Measurements from ENCODE around the gene UBE2G2.

UBE2G2 gene

GRCh38 chr21:44751799-44752636, 49.6 kb downstream of the UBE2G2 start:
- DNase-seq (ENCODE audit: low read depth in 2 of 3, low spot score in 2 of 3) = no peak

GRCh38 chr21:44751186-44751798, 50.3 kb downstream of the UBE2G2 start:
- no peak for DNase-seq (ENCODE audit: low read depth in 2 of 3, low spot score in 2 of 3)

DNA sequence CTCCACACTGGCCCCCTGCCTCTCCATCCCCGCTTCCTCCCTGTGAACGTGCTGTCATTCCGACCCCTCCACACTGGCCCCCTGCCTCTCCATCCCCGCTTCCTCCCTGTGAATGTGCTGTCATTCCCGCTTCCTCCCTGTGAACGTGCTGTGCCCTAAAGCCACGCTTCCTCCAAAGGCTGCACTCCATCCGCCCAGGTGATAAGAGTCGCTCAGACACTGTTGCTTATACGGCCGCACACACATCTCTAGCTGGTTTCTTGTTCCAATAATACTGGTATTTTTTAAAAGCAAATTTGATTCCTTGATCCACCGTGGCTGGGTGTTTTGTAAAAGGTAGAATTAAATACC, 51.0 kb downstream of the UBE2G2 start:
- DNase-seq (ENCODE audit: low read depth in 2 of 3, low spot score in 2 of 3) = no peak

GRCh38 chr21:44749759-44750674, 51.6 kb downstream of the UBE2G2 start:
- DNase-seq (ENCODE audit: low read depth in 2 of 3, low spot score in 2 of 3) = no peak

DNA sequence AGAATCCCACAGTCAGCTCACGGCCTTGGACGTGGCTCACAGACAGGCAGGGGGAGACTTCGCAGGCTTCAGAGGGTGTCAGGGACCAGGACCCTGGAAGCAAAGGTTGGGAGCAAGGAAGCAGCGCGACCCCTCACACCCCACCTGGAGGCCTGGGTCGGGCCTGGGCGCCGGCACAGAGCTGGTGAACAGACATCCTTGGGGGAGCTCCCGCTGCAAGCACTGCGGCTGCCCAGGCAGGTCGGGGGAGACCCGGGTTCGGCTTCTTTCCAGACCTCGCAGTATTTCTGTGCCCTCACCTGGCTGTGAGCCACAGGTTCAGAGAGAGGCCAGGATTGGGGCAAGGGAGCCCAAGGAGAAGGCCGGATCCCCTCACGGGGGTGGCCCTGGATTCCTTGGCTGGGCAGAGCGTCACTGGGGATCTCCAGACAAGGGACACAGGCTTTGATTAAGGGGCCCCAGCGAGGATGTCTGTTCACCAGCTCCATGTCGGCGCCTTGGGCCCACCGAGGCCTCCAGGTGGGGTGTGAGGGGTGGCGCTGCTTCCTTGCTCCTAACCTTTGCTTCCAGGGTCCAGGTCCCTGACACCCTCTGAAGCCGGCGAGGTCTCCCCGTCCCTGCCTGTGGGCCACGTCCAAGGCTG, 52.4 kb downstream of the UBE2G2 start:
- DNase-seq (ENCODE audit: low read depth in 2 of 3, low spot score in 2 of 3) = no peak

- no peak for DNase-seq (ENCODE audit: low read depth in 2 of 3, low spot score in 2 of 3)
Observed at GRCh38 chr21:44748621-44749020, 53.0 kb downstream of the UBE2G2 start.

GRCh38 chr21:44742418-44743153, 59.0 kb downstream of the UBE2G2 start:
- no peak for DNase-seq (ENCODE audit: low read depth in 2 of 3, low spot score in 2 of 3)

GRCh38 chr21:44741921-44742320, 59.7 kb downstream of the UBE2G2 start:
- no peak for DNase-seq (ENCODE audit: low read depth in 2 of 3, low spot score in 2 of 3)

GRCh38 chr21:44740742-44741141, 60.9 kb downstream of the UBE2G2 start:
- DNase-seq (ENCODE audit: low read depth in 2 of 3, low spot score in 2 of 3) = no peak

- no peak for DNase-seq (ENCODE audit: low read depth in 2 of 3, low spot score in 2 of 3)
Observed at GRCh38 chr21:44739316-44739715, 62.3 kb downstream of the UBE2G2 start.

GRCh38 chr21:44738621-44739020, 63.0 kb downstream of the UBE2G2 start:
- no peak for DNase-seq (ENCODE audit: low read depth in 2 of 3, low spot score in 2 of 3)

DNA sequence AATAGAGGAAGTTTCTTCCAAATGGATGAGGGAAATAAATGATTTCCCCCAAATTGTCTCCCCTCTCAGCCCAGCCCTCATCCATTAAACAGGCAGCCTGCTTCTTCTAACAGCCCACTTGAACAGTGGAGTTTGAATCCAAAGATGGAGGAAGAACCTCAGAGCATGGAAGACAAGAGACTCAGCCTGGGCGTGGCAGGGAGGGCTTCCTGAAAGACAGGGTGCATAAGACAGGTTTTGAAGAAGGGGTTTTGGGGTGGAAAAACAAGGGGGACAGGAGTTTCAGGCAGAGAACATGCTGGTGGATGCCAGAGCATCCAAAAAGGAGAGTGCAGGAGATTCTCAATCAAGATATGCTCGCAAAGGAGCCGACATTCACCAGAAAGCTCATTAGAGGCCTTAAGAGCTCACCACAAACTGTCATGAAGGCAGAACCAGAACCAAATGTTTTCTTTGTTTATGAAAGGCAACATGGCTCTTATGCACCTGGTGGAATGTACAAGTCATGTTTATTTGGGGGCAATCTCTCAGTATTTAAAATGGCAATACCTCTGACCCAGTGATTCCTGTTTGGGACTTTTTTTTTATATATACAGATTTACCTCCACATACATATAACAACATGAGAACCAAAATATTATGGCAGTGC, 63.8 kb downstream of the UBE2G2 start:
- DNase-seq (ENCODE audit: low read depth in 2 of 3, low spot score in 2 of 3) = no peak

- DNase-seq (ENCODE audit: low read depth in 2 of 3, low spot score in 2 of 3) = no peak
Observed at GRCh38 chr21:44736291-44737004, 65.2 kb downstream of the UBE2G2 start.

DNA sequence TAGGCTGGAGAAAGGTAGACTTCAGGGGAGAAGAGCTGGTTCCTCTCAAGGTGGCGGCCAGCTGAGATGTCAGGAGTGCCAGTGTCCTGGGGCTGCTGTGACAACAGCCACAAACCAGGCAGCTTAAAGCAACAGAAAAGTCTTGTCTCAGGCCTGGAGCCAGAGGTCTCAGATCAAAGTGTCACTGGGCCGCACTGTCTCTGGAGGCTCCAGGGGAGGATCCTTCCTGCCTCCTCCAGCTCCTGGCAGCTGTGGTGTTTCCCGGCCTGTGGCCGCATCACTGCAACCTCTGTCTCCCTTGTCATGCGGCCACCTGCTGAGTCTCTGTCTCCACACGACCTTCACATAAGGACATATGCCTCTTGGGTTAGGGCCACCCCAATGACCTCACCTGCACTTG, 65.8 kb downstream of the UBE2G2 start:
- DNase-seq (ENCODE audit: low read depth in 2 of 3, low spot score in 2 of 3) = no peak

GRCh38 chr21:44734841-44735240, 66.8 kb downstream of the UBE2G2 start:
- DNase-seq (ENCODE audit: low read depth in 2 of 3, low spot score in 2 of 3) = no peak

GRCh38 chr21:44734026-44734745, 67.4 kb downstream of the UBE2G2 start:
- no peak for DNase-seq (ENCODE audit: low read depth in 2 of 3, low spot score in 2 of 3)

DNA sequence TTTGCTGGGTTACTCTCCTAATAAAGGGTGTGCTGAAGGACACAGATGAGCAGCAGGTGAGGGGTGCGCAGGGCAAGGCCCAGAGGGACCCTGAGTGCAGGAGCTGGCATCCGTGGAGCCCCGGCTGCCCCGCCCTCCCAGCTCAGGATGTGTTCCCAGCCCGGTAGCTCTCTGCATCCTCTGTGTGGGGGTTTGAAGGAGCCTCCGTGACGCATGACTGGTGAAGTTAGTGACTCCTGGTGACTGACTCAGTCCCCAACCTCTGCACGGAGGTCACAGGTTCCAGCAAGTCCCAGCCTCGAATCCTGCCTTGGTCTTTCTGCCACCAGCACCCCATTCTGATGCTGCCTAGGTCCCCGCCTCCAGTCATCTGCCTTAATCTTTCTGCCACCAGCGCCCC, 68.7 kb downstream of the UBE2G2 start:
- no peak for DNase-seq (ENCODE audit: low read depth in 2 of 3, low spot score in 2 of 3)

DNA sequence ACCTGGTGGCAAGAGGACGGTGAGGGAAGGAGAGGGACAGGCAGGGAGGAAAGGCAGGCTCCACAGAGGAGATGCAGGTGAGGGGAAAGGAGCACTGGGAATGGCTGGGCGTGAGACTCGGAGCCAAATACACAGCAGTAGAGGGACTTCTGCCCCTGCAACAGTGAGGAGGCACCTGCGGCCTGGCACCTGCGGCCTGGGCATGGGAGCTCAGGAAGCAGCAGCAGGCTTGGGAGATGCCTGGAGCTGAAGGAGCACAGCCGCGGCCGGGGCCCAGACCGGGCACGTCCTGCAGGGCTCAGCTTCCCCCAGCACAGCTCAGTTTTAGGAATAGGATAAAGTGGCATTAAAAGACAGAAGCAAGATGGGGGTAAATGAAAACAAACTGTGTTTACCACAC, 69.4 kb downstream of the UBE2G2 start:
- no peak for DNase-seq (ENCODE audit: low read depth in 2 of 3, low spot score in 2 of 3)

Measured in activated CD8-positive, alpha-beta memory T cell treated with anti-CD3 and anti-CD28 coated beads for 48 hours (primary cell).